ENCODE measurements around the gene GTSF1L.

- TF ChIP-seq CTCF (IDR thresholded peaks at IDR 0.05; ENCODE audit: low read depth, low read length, missing input control) (no peak), GABPA (IDR thresholded peaks at IDR 0.05 in 1 of 2, conservative IDR thresholded peaks at IDR 0.05 in 1 of 2) (no peak), MAX (IDR thresholded peaks at IDR 0.05) (no peak), YY1 (IDR thresholded peaks at IDR 0.05) (no peak), EGR1 (IDR thresholded peaks at IDR 0.05; ENCODE audit: low read depth in 2 of 2) (no peak), REST (IDR thresholded peaks at IDR 0.05) (no peak), TAF1 (conservative IDR thresholded peaks at IDR 0.05) (no peak), SP1 (IDR thresholded peaks at IDR 0.05) (no peak), FOXA1 (IDR thresholded peaks at IDR 0.05) (no peak), HNF4A (conservative IDR thresholded peaks at IDR 0.05) (no peak), HNF4G (IDR thresholded peaks at IDR 0.05) (no peak), RAD21 (IDR thresholded peaks at IDR 0.05) (no peak), JUND (IDR thresholded peaks at IDR 0.05) (no peak), RXRA (IDR thresholded peaks at IDR 0.05) (no peak)
These were observed 1.1 kb downstream of the GTSF1L start for GRCh38 chr20:43725666-43726065.
